ENCODE measurements around the gene ANKRD44.

GRCh38 chr2:197236159-197236558, 74.4 kb downstream of the ANKRD44 start:
- TF ChIP-seq CTCF (IDR thresholded peaks at IDR 0.05) (no peak), SP1 (CRISPR knock-in tag; conservative IDR thresholded peaks at IDR 0.05) (no peak), NR1H2 (CRISPR knock-in tag; IDR thresholded peaks at IDR 0.05) (no peak)
